HEK293 (cell line): Measurements from ENCODE around the gene PITHD1.
A peak's percentile ranks its signal among the peaks of the same experiment; 100 is the strongest.

Experiments used
- CTCF ChIA-PET: fragments of 350-600 bp; formaldehyde crosslinking; extraction: SDS; loops from one replicate; lab custom pipeline; 2021; ENCODE audit warnings: antibody characterized with exemption; lab: Yijun Ruan, JAX
- POLR2A ChIA-PET: fragments of 300-600 bp; formaldehyde crosslinking; extraction: SDS; loops from one replicate; lab custom pipeline; 2020; ENCODE audit warnings: antibody characterized with exemption, inconsistent platforms; lab: Yijun Ruan, JAX
- H3K27ac ChIP-seq: fragments of 200-500 bp; sonication (Bioruptor generic); 2 replicates; pipeline ENCODE4 v1.5.1; 2014; ENCODE audit warnings: low read depth, low read length, control low read depth, inconsistent platforms; ENCODE audit errors: extremely low read depth
- H3K36me3 ChIP-seq, 2 experiments: fragments of 200-500 bp in 1 of 2; sonication (Bioruptor generic) in 1 of 2; 1 replicate in 1 of 2; 2 replicates in 1 of 2; pipeline ENCODE4 v1.5.1; 2014 to 2017; ENCODE audit warnings: inconsistent platforms in 2 of 2, low read length in 2 of 2; ENCODE audit not compliant: control insufficient read depth in 2 of 2, insufficient read depth in 1 of 2
- H3K4me1 ChIP-seq: fragments of 200-500 bp; sonication (Bioruptor generic); 2 replicates; pipeline ENCODE4 v1.5.1; 2014; ENCODE audit warnings: mild to moderate bottlenecking, low read length, inconsistent platforms; ENCODE audit not compliant: control insufficient read depth, insufficient read depth
- H3K4me3 ChIP-seq: 2 replicates; pipeline ENCODE4 v1.5.1; 2011; ENCODE audit warnings: low read depth, mild to moderate bottlenecking, control low read depth, low read length, moderate library complexity
- H3K9me3 ChIP-seq: fragments of 200-500 bp; sonication (Bioruptor generic); 2 replicates; pipeline ENCODE4 v1.5.1; 2014; ENCODE audit warnings: low read depth, low read length, inconsistent platforms; ENCODE audit not compliant: control insufficient read depth, insufficient read depth
- GLIS1 ChIP-seq: fragments of 450-650 bp; formaldehyde crosslinking; IDR thresholded peaks from 2 replicates; pipeline ENCODE4 v1.5.1; 2016; ENCODE audit warnings: missing biosample characterization, missing genetic modification characterization
- KLF1 ChIP-seq: fragments of 450-650 bp; formaldehyde crosslinking; IDR thresholded peaks from 2 replicates; pipeline ENCODE4 v1.5.1; 2016; ENCODE audit warnings: missing biosample characterization, missing genetic modification characterization
- KLF8 ChIP-seq: fragments of 450-650 bp; formaldehyde crosslinking; IDR thresholded peaks from 2 replicates; pipeline ENCODE4 v1.5.1; 2016; ENCODE audit warnings: missing biosample characterization, missing genetic modification characterization
- MYNN ChIP-seq: fragments of 450-650 bp; formaldehyde crosslinking; IDR thresholded peaks from 2 replicates; pipeline ENCODE4 v1.5.1; 2016; ENCODE audit warnings: missing biosample characterization, missing genetic modification characterization, borderline replicate concordance
- PRDM1 ChIP-seq: fragments of 450-650 bp; formaldehyde crosslinking; IDR thresholded peaks from 2 replicates; pipeline ENCODE4; 2016; ENCODE audit warnings: missing biosample characterization, missing genetic modification characterization
- TCF7L2 ChIP-seq: IDR thresholded peaks from 2 replicates; pipeline ENCODE4 v1.6.1; 2011; ENCODE audit warnings: low read depth, mild to moderate bottlenecking, inconsistent platforms, low read length, moderate library complexity, borderline replicate concordance
- ZBTB17 ChIP-seq: fragments of 450-650 bp; formaldehyde crosslinking; IDR thresholded peaks from 2 replicates; pipeline ENCODE4 v1.5.1; 2016; ENCODE audit warnings: missing biosample characterization, missing genetic modification characterization
- ZBTB7A ChIP-seq: fragments of 450-650 bp; formaldehyde crosslinking; IDR thresholded peaks from 2 replicates; pipeline ENCODE4 v1.5.1; 2016; ENCODE audit warnings: low read depth, missing biosample characterization, missing genetic modification characterization
- ZNF169 ChIP-seq: fragments of 450-650 bp; formaldehyde crosslinking; IDR thresholded peaks from 2 replicates; pipeline ENCODE4 v1.5.1; 2016; ENCODE audit warnings: missing biosample characterization, missing genetic modification characterization
- ZNF19 ChIP-seq: fragments of 450-650 bp; formaldehyde crosslinking; IDR thresholded peaks from 2 replicates; pipeline ENCODE4; 2016; ENCODE audit warnings: missing biosample characterization, missing genetic modification characterization, low read depth
- ZNF426 ChIP-seq: fragments of 450-650 bp; formaldehyde crosslinking; IDR thresholded peaks from 2 replicates; pipeline ENCODE4 v1.5.1; 2017; ENCODE audit warnings: missing biosample characterization, missing genetic modification characterization, mild to moderate bottlenecking, inconsistent platforms, moderate library complexity
- ZNF600 ChIP-seq: fragments of 450-650 bp; formaldehyde crosslinking; IDR thresholded peaks from 2 replicates; pipeline ENCODE4 v1.5.1; 2016; ENCODE audit warnings: missing biosample characterization, missing genetic modification characterization
- ZNF776 ChIP-seq: fragments of 450-650 bp; formaldehyde crosslinking; IDR thresholded peaks from 2 replicates; pipeline ENCODE4 v1.5.0; 2017; ENCODE audit warnings: missing biosample characterization, missing genetic modification characterization, borderline replicate concordance
- ZNF830 ChIP-seq: fragments of 450-650 bp; IDR thresholded peaks from 2 replicates; pipeline ENCODE4 v1.5.0; 2018; ENCODE audit warnings: missing biosample characterization, missing genetic modification characterization, low read depth, mild to moderate bottlenecking, moderate library complexity
- ZSCAN30 ChIP-seq: fragments of 450-650 bp; IDR thresholded peaks from 2 replicates; pipeline ENCODE4 v1.5.1; 2018; ENCODE audit warnings: missing biosample characterization, mild to moderate bottlenecking, missing genetic modification characterization, moderate library complexity
- TF ChIP-seq, protein P1 (sequence below): fragments of 450-650 bp; formaldehyde crosslinking; IDR thresholded peaks from 2 replicates; pipeline ENCODE4 v1.5.1; 2017; ENCODE audit warnings: missing biosample characterization, missing genetic modification characterization
- TF ChIP-seq, protein P2 (sequence below): fragments of 450-650 bp; formaldehyde crosslinking; conservative IDR thresholded peaks from 2 replicates; pipeline ENCODE4 v1.5.1; 2016; ENCODE audit warnings: low read depth, missing biosample characterization, missing genetic modification characterization
- TF ChIP-seq, protein P3 (sequence below): fragments of 450-650 bp; formaldehyde crosslinking; optimal IDR thresholded peaks from 2 replicates; pipeline ENCODE3; 2016; ENCODE audit warnings: missing biosample characterization, mild to moderate bottlenecking, missing genetic modification characterization
- TF ChIP-seq, protein P4 (sequence below): fragments of 450-650 bp; IDR thresholded peaks from 2 replicates; pipeline ENCODE4 v1.5.1; 2018; ENCODE audit warnings: missing biosample characterization, missing genetic modification characterization
- TF ChIP-seq, protein P5 (sequence below): sonication (generic); formaldehyde crosslinking; IDR thresholded peaks from 2 replicates; pipeline ENCODE4 v1.8.1; 2022; ENCODE audit warnings: mild to moderate bottlenecking, moderate library complexity, missing genetic modification reagents

Gene PITHD1

DNA sequence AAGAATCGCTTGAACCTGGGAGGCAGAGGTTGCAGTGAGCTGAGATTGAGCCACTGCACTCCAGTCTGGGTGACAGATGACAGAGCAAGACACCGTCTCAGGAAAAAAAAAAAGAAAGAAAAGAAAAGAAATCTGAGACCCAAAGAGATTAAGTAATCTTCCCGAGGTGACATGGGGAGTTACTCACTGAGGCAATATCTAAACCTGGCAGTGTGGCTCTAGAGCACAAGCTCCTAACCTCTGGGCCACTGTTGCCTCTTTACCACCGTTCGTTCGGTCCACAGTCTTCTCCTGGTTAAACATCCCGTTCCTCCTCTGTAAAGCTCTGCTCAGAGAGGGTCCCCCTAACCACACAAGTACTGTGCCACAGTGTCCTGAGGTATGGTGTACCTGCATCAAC, 45.5 kb downstream of the PITHD1 start:
- H3K27ac ChIP-seq: no peak overlapping the region
- TF ChIP-seq ZNF776 (tag by site-specific recombination) (no peak), TCF7L2 (no peak), ZSCAN30 (tag by site-specific recombination) (no peak), ZNF600 (tag by site-specific recombination) (no peak), ZNF426 (tag by site-specific recombination) (no peak), ZNF830 (tag by site-specific recombination) (no peak)
- TF ChIP-seq, protein P1, sequence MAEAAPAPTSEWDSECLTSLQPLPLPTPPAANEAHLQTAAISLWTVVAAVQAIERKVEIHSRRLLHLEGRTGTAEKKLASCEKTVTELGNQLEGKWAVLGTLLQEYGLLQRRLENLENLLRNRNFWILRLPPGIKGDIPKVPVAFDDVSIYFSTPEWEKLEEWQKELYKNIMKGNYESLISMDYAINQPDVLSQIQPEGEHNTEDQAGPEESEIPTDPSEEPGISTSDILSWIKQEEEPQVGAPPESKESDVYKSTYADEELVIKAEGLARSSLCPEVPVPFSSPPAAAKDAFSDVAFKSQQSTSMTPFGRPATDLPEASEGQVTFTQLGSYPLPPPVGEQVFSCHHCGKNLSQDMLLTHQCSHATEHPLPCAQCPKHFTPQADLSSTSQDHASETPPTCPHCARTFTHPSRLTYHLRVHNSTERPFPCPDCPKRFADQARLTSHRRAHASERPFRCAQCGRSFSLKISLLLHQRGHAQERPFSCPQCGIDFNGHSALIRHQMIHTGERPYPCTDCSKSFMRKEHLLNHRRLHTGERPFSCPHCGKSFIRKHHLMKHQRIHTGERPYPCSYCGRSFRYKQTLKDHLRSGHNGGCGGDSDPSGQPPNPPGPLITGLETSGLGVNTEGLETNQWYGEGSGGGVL: no peak
- TF ChIP-seq, all 188 proteins: peak for 0
- Histone ChIP-seq H3K4me3 (no peak overlapping the region), H3K36me3 (peaks cover 0 to 3% of the 10 kb centered on the region in 2 experiments; a peak in 1 of 3 replicates), H3K4me1 (no peaks in the 10 kb centered on the region), H3K9me3 (no peaks in the 10 kb centered on the region)
- ChIA-PET CTCF (interaction anchor here (1.0 to 5.7 kb wide), 3 partner anchors 10 to 45 kb away, joined by 5 to 80 read pairs (median 6); no protein-coding TSS in a partner anchor), POLR2A (interaction anchor here (2.0 to 3.1 kb wide), 2 partner anchors 13 to 24 kb away, joined by 11 read pairs; partner anchors contain the start of gene GALE)

DNA sequence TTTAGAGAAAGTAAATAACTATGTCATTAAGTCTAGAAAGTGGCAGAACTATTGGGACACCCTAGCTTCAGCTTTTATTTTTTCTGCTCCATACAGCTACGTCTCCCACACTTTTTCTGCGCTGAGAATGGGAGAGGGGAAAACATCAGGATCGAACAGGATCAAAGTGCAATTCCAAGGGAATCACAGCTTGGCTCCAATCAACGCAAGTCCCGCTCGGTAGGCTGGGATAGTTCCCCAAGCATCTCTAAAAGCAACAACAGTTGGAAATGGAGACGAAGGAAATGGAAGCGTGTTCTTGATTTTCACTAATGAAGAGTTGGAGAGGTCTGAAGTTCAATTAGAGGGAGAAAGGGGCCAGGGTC, 46.5 kb downstream of the PITHD1 start:
- H3K27ac ChIP-seq: peak overlapping the region; percentile 57
- H3K4me1 ChIP-seq: no peaks in the 10 kb centered on the region
- no peaks in the 10 kb centered on the region for H3K9me3 ChIP-seq
- ChIA-PET CTCF (interaction anchor here (0.7 to 5.7 kb wide), 6 partner anchors 11 to 92 kb away, joined by 3 to 80 read pairs (median 6); partner anchors contain the start of gene PITHD1), POLR2A (interaction anchor here (0.6 to 3.1 kb wide), 10 partner anchors 8 to 412 kb away, joined by 3 to 11 read pairs (median 4); partner anchors contain the start of genes GALE, PITHD1 and PNRC2)
- H3K4me3 ChIP-seq: peak overlapping the region; percentile 97
- H3K36me3 ChIP-seq: no peaks in the 10 kb centered on the region
- TF ChIP-seq, protein P2, sequence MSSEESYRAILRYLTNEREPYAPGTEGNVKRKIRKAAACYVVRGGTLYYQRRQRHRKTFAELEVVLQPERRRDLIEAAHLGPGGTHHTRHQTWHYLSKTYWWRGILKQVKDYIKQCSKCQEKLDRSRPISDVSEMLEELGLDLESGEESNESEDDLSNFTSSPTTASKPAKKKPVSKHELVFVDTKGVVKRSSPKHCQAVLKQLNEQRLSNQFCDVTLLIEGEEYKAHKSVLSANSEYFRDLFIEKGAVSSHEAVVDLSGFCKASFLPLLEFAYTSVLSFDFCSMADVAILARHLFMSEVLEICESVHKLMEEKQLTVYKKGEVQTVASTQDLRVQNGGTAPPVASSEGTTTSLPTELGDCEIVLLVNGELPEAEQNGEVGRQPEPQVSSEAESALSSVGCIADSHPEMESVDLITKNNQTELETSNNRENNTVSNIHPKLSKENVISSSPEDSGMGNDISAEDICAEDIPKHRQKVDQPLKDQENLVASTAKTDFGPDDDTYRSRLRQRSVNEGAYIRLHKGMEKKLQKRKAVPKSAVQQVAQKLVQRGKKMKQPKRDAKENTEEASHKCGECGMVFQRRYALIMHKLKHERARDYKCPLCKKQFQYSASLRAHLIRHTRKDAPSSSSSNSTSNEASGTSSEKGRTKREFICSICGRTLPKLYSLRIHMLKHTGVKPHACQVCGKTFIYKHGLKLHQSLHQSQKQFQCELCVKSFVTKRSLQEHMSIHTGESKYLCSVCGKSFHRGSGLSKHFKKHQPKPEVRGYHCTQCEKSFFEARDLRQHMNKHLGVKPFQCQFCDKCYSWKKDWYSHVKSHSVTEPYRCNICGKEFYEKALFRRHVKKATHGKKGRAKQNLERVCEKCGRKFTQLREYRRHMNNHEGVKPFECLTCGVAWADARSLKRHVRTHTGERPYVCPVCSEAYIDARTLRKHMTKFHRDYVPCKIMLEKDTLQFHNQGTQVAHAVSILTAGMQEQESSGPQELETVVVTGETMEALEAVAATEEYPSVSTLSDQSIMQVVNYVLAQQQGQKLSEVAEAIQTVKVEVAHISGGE (tag by site-specific recombination): no peak
- peak; percentile 91 for TF ChIP-seq PRDM1 (tag by site-specific recombination)
- TF ChIP-seq, protein P3, sequence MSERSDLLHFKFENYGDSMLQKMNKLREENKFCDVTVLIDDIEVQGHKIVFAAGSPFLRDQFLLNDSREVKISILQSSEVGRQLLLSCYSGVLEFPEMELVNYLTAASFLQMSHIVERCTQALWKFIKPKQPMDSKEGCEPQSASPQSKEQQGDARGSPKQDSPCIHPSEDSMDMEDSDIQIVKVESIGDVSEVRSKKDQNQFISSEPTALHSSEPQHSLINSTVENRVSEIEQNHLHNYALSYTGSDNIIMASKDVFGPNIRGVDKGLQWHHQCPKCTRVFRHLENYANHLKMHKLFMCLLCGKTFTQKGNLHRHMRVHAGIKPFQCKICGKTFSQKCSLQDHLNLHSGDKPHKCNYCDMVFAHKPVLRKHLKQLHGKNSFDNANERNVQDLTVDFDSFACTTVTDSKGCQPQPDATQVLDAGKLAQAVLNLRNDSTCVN (tag by site-specific recombination): no peak
- no peak for TF ChIP-seq ZNF169 (tag by site-specific recombination)
- TF ChIP-seq, all 188 proteins: peak for 1

DNA sequence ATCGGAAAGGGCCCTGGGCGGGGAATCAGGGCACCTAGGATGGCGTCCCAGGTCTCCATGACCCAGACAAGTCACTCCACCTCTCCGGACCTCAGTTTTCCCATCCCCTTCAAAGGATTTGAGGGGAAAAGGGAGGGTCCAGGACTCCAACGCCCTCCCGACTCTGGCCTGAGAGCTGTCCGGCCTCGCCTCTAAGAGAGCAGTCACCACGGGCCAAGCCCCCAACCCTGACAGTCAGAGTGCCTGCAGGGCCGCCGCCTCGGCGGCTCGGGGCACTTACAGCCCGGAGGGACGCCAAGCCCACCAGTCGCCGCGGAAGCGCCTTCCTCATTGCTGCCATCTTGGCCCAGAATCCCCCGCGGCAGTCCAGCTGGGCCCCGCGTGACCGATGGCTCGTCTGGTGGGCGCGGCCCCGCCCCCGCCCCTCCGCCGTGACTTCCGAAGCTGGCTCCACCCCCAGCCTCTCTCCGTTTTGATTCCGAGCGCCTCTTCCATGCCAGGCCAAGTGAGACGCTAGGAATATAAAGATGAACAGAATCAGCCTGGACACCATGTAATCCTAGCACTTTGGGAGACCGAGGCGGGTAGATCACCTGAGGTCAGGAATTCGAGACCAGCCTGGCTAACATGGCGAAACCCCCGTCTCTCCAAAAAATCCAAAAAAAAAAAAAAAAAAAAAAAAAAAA, 47.0 kb downstream of the PITHD1 start, which contains the start of gene HMGCL:
HMGCL (minus strand) TSS at position 354 of the 686 bp plus-strand sequence; CDS start at position 340, 14 bp downstream.
- H3K4me1 ChIP-seq: no peaks in the 10 kb centered on the region
- TF ChIP-seq ZBTB17 (tag by site-specific recombination) (peak; percentile 88), ZBTB7A (peak; percentile 85; the same call in 1 of the 2 replicates), ZNF19 (tag by site-specific recombination) (no peak), KLF1 (peak; percentile 78), KLF8 (tag by site-specific recombination) (peak; percentile 90), GLIS1 (peak; percentile 31; the same call in 1 of the 2 replicates), MYNN (tag by site-specific recombination) (no peak)
- TF ChIP-seq, protein P4, sequence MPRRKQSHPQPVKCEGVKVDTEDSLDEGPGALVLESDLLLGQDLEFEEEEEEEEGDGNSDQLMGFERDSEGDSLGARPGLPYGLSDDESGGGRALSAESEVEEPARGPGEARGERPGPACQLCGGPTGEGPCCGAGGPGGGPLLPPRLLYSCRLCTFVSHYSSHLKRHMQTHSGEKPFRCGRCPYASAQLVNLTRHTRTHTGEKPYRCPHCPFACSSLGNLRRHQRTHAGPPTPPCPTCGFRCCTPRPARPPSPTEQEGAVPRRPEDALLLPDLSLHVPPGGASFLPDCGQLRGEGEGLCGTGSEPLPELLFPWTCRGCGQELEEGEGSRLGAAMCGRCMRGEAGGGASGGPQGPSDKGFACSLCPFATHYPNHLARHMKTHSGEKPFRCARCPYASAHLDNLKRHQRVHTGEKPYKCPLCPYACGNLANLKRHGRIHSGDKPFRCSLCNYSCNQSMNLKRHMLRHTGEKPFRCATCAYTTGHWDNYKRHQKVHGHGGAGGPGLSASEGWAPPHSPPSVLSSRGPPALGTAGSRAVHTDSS (tag by site-specific recombination): peak; percentile 35; the same call in 1 of the 2 replicates
- TF ChIP-seq, protein P5, sequence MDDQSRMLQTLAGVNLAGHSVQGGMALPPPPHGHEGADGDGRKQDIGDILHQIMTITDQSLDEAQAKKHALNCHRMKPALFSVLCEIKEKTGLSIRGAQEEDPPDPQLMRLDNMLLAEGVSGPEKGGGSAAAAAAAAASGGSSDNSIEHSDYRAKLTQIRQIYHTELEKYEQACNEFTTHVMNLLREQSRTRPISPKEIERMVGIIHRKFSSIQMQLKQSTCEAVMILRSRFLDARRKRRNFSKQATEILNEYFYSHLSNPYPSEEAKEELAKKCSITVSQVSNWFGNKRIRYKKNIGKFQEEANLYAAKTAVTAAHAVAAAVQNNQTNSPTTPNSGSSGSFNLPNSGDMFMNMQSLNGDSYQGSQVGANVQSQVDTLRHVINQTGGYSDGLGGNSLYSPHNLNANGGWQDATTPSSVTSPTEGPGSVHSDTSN (CRISPR knock-in tag): 0 out of 2 replicates have a peak, but pooled peaks have one; percentile 72

More for the DNA sequence above, 47.0 kb downstream of the PITHD1 start, which contains the start of gene HMGCL:
- CTCF ChIA-PET: interaction anchor here (0.6 to 5.7 kb wide), 6 partner anchors 13 to 204 kb away, joined by 3 to 80 read pairs (median 4); partner anchors contain the start of gene PITHD1
- H3K9me3 ChIP-seq: no peaks in the 10 kb centered on the region
- H3K4me3 ChIP-seq: peak within 1 kb of the TSS; percentile 97
- no peaks in the 10 kb centered on the region for H3K36me3 ChIP-seq
- POLR2A ChIA-PET: interaction anchor here (0.6 to 3.1 kb wide), 16 partner anchors 9 to 218 kb away, joined by 3 to 11 read pairs (median 4); partner anchors contain the start of genes GALE, PITHD1 and PNRC2
- peak within 1 kb of the TSS; percentile 57 for H3K27ac ChIP-seq
